HG02973 (cell line): Measurements from ENCODE around the gene SPEF1.
"Not testable (repeated sequence)": the region's sequence is repeated elsewhere in the genome, so short reads cannot be mapped to it uniquely, and the experiment has no call there.

Experiments used
- ATAC-seq: cut with Tn5 transposase; IDR thresholded peaks from one replicate; pipeline ENCODE4 v1.9.1; 2021; ENCODE audit warnings: moderate library complexity; ENCODE audit not compliant: unreplicated experiment

The SPEF1 gene

DNA sequence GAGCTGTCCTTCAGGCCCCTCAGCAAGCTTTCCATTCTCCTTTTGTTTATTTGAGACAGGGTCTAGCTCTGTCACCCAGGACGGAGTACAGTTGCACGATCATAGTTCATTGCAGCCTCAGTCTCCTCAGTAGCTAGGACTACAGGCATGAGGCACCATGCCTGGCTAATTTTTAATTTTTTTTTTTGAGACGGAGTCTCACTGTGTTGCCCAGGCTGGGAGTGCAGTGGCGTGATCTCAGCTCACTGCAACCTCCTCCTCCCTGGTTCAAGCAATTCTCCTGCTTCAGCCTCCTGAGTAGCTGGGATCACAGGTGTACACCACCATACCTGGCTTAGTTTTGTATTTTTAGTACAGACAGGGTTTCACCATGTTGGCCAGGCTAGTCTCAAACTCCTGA lies 8.0 kb upstream of the SPEF1 start:
- not testable (repeated sequence) for ATAC-seq

DNA sequence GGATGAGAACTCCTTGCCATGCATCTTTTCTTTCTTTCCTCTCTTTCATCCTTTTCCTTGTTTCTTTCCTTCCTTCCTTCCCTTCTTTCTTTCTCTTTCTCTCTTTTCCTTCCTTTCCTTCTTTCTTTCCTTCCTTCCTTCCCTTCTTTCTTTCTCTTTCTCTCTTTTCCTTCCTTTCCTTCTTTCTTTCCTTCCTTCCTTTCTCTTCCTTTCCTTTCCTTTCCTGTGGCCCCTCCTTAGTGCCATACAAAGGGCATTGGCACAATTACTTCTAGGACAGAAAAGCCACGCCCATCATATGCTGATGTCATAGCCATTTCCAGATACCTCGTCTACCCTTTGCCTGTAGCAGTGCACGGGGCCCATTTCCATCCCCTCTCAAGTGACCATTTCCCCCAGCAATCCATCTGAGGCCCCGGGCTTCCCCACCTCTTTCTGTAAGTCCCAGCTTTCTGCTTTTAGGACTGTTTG lies 7.5 kb upstream of the SPEF1 start:
- ATAC-seq = no peak

DNA sequence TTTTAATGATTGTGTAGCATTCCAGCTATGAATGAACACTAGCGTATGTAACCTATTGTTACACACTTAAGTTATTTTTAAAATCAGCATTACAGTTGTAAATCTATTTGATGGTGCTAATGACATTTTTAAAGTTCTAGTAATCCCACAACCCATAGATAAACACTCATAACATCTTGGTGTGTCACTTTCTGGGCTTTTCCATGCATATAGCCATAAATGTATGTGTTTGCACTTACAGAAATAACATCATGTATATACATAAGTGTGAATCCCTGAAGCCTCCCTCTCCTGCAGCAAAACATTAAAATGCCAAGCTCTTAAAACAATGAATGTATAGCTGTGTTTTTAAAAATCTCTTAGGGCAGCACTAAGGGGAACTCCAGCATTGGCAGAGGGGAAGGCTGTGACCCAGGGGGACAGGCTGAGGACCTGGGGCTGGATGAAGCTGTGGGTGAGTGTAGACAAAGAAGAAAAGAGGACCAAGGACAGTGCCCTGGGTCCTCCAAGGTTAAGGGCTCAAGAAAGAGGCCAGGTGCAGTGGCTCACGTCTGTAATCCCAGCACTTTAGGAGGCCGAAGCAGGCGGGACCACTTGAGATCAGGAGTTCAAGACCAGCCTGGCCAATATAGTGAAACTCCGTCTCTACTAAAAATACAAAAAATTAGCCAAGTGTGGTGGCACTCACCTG lies 6.2 kb upstream of the SPEF1 start:
- no peak for ATAC-seq

DNA sequence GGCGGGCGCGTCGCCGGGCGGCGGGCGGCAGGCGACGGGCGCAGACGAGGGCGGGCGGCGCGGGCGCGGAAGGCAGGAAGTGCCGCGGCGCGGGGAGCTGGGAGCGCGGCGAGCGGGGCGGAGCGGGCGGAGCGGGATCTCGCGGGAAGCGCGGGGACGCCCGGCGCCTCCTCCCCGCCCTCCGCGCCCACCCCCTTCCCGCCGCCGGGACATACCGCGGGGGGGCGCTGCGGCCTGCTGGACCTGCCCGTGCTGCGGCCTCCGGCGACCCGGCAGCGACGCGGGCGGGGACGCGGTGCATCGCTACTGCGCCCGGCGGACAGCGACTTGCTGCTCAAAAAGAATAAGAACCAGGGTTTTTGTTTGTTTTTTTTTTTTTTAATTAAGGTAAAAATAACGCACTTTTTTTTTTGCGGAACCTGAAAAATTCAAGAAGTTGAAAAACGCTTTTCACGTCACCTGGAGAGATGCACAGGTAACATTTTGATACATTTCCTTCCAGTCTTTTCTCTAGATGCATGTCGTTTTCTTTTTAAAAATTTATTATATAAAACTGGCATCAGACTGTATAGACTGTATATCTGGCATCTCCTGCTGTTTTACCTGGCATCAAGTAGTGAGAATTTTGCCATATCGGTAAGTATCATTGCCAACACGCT lies 5.5 kb upstream of the SPEF1 start, which contains the start of gene CENPB:
TSS of gene CENPB (minus strand) at position 76 of the 659 bp plus-strand sequence. CDS start 257 bp downstream, outside the sequence.
- ATAC-seq = peak; percentile 73

- peak; percentile 24 for ATAC-seq
These were observed 4.9 kb upstream of the SPEF1 start for GRCh38 chr20:3786126-3786484.

DNA sequence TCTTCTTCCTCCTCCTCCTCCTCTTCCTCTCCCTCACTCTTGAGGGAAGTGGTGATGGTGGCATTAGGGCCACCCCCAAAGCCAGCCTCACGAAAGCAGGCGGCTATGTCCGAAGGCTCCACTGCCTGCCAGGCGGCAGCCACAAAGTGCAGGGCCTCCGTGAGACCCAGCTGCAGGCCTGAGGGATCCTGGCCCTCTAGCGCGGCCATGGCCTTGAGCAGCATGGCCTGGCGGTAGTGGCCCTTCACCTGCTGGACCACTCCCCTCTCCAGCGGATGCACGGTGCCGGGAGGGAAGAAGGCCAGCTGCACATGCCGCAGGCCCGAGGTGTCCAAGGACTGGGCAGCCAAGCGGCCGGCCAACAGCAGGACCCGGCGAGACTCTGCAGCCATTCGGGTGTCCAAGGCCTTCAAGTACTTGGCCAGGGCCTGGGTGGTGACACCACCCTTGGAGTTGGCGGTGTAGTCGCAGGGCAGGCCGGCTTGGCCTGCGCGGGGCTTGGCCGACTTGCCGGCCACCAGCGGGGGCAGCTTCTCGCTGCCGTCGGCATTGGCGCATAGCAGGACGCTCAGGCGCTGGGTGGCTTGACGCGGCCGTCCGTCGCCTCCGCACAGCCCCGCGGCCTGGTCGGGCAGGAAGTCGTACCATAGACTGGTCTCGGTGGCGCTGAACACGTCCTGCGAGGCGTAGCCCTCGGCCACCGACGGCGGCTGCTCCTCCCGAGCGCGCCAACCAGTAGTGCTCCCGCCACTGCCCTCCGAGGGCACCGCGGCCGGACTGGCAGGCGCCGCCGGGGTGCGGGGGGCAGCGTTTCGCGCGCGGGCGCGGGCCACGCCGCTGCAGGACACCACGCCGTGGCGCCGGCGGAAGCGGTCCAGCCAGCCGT lies 4.2 kb upstream of the SPEF1 start:
- peak; percentile 4 for ATAC-seq

GRCh38 chr20:3784863-3785239 lies 3.6 kb upstream of the SPEF1 start:
- no peak for ATAC-seq

- no peak for ATAC-seq
These were observed 3.1 kb upstream of the SPEF1 start for GRCh38 chr20:3784216-3784853.

- ATAC-seq = no peak
These were observed 2.4 kb upstream of the SPEF1 start for GRCh38 chr20:3783511-3784195.

- no peak for ATAC-seq
These were observed 1.8 kb upstream of the SPEF1 start for GRCh38 chr20:3783068-3783489.

- ATAC-seq = no peak
These were observed 1.3 kb upstream of the SPEF1 start for GRCh38 chr20:3782597-3782996.

- no peak for ATAC-seq
These were observed 2.3 kb downstream of the SPEF1 start for GRCh38 chr20:3778976-3779375.

GRCh38 chr20:3777716-3778629 lies 3.3 kb downstream of the SPEF1 start:
- ATAC-seq = no peak

DNA sequence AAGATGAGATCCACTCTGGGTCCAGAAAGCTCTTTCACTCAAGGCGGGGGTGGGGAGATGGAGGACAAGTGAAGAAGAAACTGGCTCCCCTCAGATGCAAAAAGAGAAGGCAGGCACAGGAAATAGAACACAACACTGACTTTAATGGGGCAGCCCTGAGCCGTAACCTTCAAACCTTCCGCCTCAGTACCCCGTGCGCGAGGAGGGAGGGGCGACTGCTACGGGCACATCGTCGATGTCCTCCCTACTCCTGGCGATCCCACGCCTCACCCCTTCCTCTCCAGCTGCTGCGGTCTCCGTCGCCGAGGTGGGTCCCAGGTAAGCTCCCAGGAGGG lies 3.9 kb downstream of the SPEF1 start:
- ATAC-seq = no peak

DNA sequence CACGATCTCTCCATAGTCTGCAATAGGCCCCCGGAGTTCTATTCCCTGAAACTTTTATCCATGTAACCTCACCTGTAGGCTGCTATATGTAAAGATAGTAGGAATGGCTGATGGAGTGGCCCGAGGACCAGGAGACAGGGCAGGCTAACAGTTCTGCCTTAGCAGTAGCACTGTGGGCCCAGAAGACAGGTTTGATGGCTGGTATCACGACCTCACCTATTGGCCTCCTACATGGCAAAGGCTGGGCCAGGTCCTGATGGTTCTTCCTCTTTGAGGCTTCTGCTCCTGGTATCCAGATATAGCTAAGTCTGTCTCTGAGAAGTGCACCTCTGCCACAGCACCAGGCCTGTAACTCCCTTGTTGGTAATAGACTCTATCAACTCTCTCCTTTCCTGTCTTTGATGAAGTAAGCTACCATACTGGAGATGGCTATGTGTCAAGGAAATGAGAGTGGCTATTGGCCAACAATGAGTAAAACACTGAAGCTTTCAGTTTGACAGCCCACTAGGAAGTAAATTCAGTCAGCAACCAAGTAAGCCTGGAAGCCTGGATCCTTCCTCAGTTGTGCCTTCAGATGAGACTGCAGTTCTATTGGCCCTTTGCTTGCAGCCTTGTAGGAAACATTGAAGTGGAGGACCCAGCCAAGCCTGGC lies 5.7 kb downstream of the SPEF1 start:
- no peak for ATAC-seq

DNA sequence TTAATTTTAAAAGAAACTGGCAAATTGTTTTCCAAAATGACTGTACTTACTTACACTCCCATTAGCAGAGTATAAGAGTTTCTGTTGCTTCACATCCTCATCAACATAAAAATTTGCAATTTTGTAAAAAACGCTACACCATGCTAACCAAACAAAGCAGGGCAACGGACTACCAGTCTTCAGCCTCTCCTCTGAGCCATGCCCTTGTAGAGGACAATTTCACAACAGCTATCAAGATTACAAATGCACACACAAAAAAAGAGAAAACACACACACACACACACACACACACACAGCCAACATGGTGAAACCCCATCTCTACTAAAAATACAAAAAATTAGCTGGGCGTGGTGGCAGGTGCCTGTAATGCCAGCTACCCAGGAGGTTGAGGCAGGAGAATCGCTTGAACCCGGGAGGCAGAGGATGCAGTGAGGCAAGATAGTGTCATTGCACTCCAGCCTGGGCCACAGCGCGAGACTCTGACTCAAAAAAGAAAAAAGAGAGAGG lies 9.6 kb downstream of the SPEF1 start:
- ATAC-seq = no peak

- ATAC-seq = peak; percentile 26
These were observed 12.7 kb downstream of the SPEF1 start for GRCh38 chr20:3768342-3769130.
